ENCODE results near the gene ALAS1. TPM values are rescaled to one million over a fixed set of nuclear protein-coding genes. Genes with fewer than 3 reads are reported as not detected.

ALAS1 gene
- total and polyA plus RNA-seq, 2 donors (not counting 1 experiment from before 2014, with no cell fraction given) = 26.1 to 30.2 TPM

DNA sequence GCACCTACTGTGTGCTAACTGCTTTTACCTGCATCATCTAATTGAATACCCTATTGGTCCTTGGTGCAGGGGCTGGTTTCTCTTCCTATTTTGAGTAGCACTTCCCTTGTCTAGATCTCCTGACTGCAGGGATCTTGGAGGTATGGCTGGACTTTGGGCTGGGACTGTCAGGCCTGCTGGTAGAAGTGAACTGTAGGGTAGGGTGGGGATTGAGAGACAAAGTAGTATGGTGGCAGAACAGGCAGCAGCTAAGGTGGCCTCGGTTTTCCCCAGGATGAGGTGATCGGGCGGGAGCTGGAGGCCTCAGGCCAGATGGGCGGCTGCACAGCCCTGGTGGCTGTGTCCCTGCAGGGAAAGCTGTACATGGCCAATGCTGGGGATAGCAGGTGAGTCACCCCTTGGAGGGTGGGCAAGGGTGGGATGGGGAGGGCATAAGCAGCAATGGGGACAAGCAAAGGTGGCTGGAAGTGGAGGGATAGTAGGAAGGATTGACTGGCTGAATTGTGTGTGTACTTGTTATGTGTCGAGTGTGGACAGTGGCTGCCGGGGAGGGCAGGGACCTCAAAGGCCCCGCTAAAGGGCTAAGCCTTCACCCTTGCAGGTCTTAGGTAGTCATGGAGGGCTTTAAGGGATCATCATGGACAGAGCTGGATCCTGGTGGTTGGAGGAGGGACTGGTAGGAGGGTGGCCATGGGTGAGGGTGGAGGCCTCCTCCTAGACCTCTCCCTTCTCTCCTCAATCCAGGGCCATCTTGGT is 49.6 kb downstream of the ALAS1 start:
- Histone ChIP-seq H3K27me3 (replicated peaks in 1 of 4; ENCODE audit: control extremely low read depth in 1 of 4, control insufficient read depth in 3 of 4, insufficient read depth in 4 of 4, low read length in 3 of 4) (no peaks in the 10 kb centered on the region), H3K79me2 (ENCODE audit: control insufficient read depth, insufficient read depth, low read length) (no peaks in the 10 kb centered on the region), H3K9ac (ENCODE audit: low read length) (no peak overlapping the region), H3K9me3 (ENCODE audit: control extremely low read depth in 1 of 3, control insufficient read depth in 2 of 3, insufficient read depth in 1 of 3, low read length in 2 of 3) (no peaks in the 10 kb centered on the region), H3K4me3 (ENCODE audit: control extremely low read depth in 1 of 5, extremely low read depth in 1 of 5, insufficient read depth in 1 of 5, low read depth in 2 of 5, low read length in 4 of 5) (no peak overlapping the region), H2AFZ (ENCODE audit: insufficient read depth, low read depth, low read length, poor library complexity, severe bottlenecking) (no peak overlapping the region), H3K27ac (ENCODE audit: low read length in 2 of 2) (peak overlapping the region; percentile 2 to 40), H3K36me3 (replicated peaks in 1 of 2; ENCODE audit: control extremely low read depth in 1 of 2, control insufficient read depth in 1 of 2, extremely low read depth in 1 of 2, insufficient read depth in 2 of 2, low read length in 1 of 2) (peaks cover 0 to 32% of the 10 kb centered on the region in 2 experiments), H4K20me1 (ENCODE audit: control insufficient read depth, insufficient read depth, low read length, poor library complexity, severe bottlenecking) (no peaks in the 10 kb centered on the region), H3K4me1 (ENCODE audit: control insufficient read depth in 2 of 2, insufficient read depth in 2 of 2, low read length in 2 of 2) (peaks cover 38 to 46% of the 10 kb centered on the region in 2 donors), H3K4me2 (replicated peaks; ENCODE audit: low read depth, low read length, poor library complexity, severe bottlenecking) (peak overlapping the region; percentile 92)
- Mint-ChIP-seq H3K4me3 (peak overlapping the region; percentile 84), H3K9me3 (ENCODE audit: insufficient read depth) (no peaks in the 10 kb centered on the region), H3K27ac (peak overlapping the region; percentile 86), H3K4me1 (peaks cover 56% of the 10 kb centered on the region), H3K27me3 (no peaks in the 10 kb centered on the region)
- ChIA-PET CTCF (interaction anchor here (0.6 to 2.4 kb wide), 2 partner anchors 16 to 28 kb away, joined by 6 to 13 read pairs; no protein-coding TSS in a partner anchor), POLR2A (interaction anchor here (0.7 to 0.9 kb wide), 2 partner anchors 31 to 94 kb away, joined by 4 to 5 read pairs; partner anchors contain the start of gene WDR82)
- no peak for TF ChIP-seq CTCF (IDR thresholded peaks at IDR 0.05)
- no peak for ATAC-seq (ENCODE audit: low read depth)
- intact Hi-C loops (cut with micrococcal nuclease) = no loop called here
- WGBS (ENCODE audit: insufficient coverage) = 95% methylated on average over 7 of the region's 7 CpGs
- peak; percentile 53 for DNase-seq

- H3K27ac Mint-ChIP-seq = peak overlapping the region; percentile 76
- H3K4me3 Mint-ChIP-seq = no peak overlapping the region
- H3K9me3 Mint-ChIP-seq (ENCODE audit: insufficient read depth) = no peaks in the 10 kb centered on the region
- Histone ChIP-seq H3K4me2 (replicated peaks; ENCODE audit: low read depth, low read length, poor library complexity, severe bottlenecking) (no peak overlapping the region), H2AFZ (ENCODE audit: insufficient read depth, low read depth, low read length, poor library complexity, severe bottlenecking) (no peak overlapping the region), H3K9me3 (ENCODE audit: control extremely low read depth in 1 of 3, control insufficient read depth in 2 of 3, insufficient read depth in 1 of 3, low read length in 2 of 3) (no peaks in the 10 kb centered on the region), H3K27me3 (replicated peaks in 1 of 4; ENCODE audit: control extremely low read depth in 1 of 4, control insufficient read depth in 3 of 4, insufficient read depth in 4 of 4, low read length in 3 of 4) (no peaks in the 10 kb centered on the region), H3K9ac (ENCODE audit: low read length) (no peak overlapping the region), H4K20me1 (ENCODE audit: control insufficient read depth, insufficient read depth, low read length, poor library complexity, severe bottlenecking) (no peaks in the 10 kb centered on the region), H3K36me3 (replicated peaks in 1 of 2; ENCODE audit: control extremely low read depth in 1 of 2, control insufficient read depth in 1 of 2, extremely low read depth in 1 of 2, insufficient read depth in 2 of 2, low read length in 1 of 2) (peaks cover 0 to 33% of the 10 kb centered on the region in 2 experiments), H3K79me2 (ENCODE audit: control insufficient read depth, insufficient read depth, low read length) (no peaks in the 10 kb centered on the region), H3K4me3 (ENCODE audit: control extremely low read depth in 1 of 5, extremely low read depth in 1 of 5, insufficient read depth in 1 of 5, low read depth in 2 of 5, low read length in 4 of 5) (no peak overlapping the region), H3K4me1 (ENCODE audit: control insufficient read depth in 2 of 2, insufficient read depth in 2 of 2, low read length in 2 of 2) (peaks cover 43 to 52% of the 10 kb centered on the region in 2 donors), H3K27ac (ENCODE audit: low read length in 2 of 2) (peak overlapping the region; percentile 2 to 40)
- H3K4me1 Mint-ChIP-seq = peaks cover 58% of the 10 kb centered on the region
- ATAC-seq (ENCODE audit: low read depth) (no peak), DNase-seq (no peak)
- ChIA-PET CTCF (interaction anchor here (0.5 to 2.4 kb wide), 3 partner anchors 16 to 38 kb away, joined by 4 to 13 read pairs (median 6); no protein-coding TSS in a partner anchor), POLR2A (interaction anchor here (0.7 to 1.3 kb wide), 3 partner anchors 9 to 93 kb away, joined by 4 to 6 read pairs (median 5); partner anchors contain the start of genes TWF2 and WDR82)
- 98% methylated on average over 10 of the region's 10 CpGs for WGBS (ENCODE audit: insufficient coverage)
- H3K27me3 Mint-ChIP-seq = no peaks in the 10 kb centered on the region
- TF ChIP-seq CTCF (IDR thresholded peaks at IDR 0.05) (no peak), EZH2 (IDR thresholded peaks at IDR 0.05; ENCODE audit: borderline replicate concordance, insufficient read depth, low read depth, low read length, poor library complexity, severe bottlenecking) (no peak)
- intact Hi-C loops (cut with micrococcal nuclease) = no loop called here
Measured at GRCh38 chr3:52248165-52248541, 50.2 kb downstream of the ALAS1 start.

All from B cell (primary cell).